Measurements from ENCODE around the gene GUF1.

The GUF1 gene

GRCh38 chr4:44651425-44651824, 26.8 kb upstream of the GUF1 start, which contains the start of gene YIPF7:
TSS of gene YIPF7 (minus strand) at chr4:44651625. CDS start at chr4:44650100, 1,525 bp downstream.
- TF ChIP-seq CTCF (IDR thresholded peaks at IDR 0.05; ENCODE audit: extremely low read depth, missing control alignments): no peak
- no peak for DNase-seq (ENCODE audit: low spot score)

- DNase-seq (ENCODE audit: low spot score): no peak
- no peak for TF ChIP-seq CTCF (IDR thresholded peaks at IDR 0.05; ENCODE audit: extremely low read depth, missing control alignments)
Observed at GRCh38 chr4:44652002-44652401, 26.2 kb upstream of the GUF1 start.

- no peak for DNase-seq (ENCODE audit: low spot score)
- TF ChIP-seq CTCF (IDR thresholded peaks at IDR 0.05; ENCODE audit: extremely low read depth, missing control alignments): no peak
Observed at GRCh38 chr4:44660396-44660795, 17.8 kb upstream of the GUF1 start.

- no peak for DNase-seq (ENCODE audit: low spot score)
- no peak for TF ChIP-seq CTCF (IDR thresholded peaks at IDR 0.05; ENCODE audit: extremely low read depth, missing control alignments)
Observed at GRCh38 chr4:44661940-44662622, 16.1 kb upstream of the GUF1 start.

- no peak for TF ChIP-seq CTCF (IDR thresholded peaks at IDR 0.05; ENCODE audit: extremely low read depth, missing control alignments)
- no peak for DNase-seq (ENCODE audit: low spot score)
Observed at GRCh38 chr4:44662623-44663005, 15.6 kb upstream of the GUF1 start.

- TF ChIP-seq CTCF (IDR thresholded peaks at IDR 0.05; ENCODE audit: extremely low read depth, missing control alignments): no peak
- DNase-seq (ENCODE audit: low spot score): no peak
Observed at GRCh38 chr4:44663539-44664263, 14.5 kb upstream of the GUF1 start.

GRCh38 chr4:44668526-44668925, 9.7 kb upstream of the GUF1 start:
- no peak for DNase-seq (ENCODE audit: low spot score)

More at GRCh38 chr4:44668526-44668925, 9.7 kb upstream of the GUF1 start:
- no peak for TF ChIP-seq CTCF (IDR thresholded peaks at IDR 0.05; ENCODE audit: extremely low read depth, missing control alignments)
